HepG2 (cell line): ENCODE measurements around the gene PTCD1. TPM values are rescaled to one million over a fixed set of nuclear protein-coding genes. Genes with fewer than 3 reads are reported as not detected.

ENCODE experiments used
- ATAC-seq: fragments of 200-7000 bp; cut with Tn5 transposase; 3 replicates; pipeline ENCODE4 v1.9.1; 2020; ENCODE audit warnings: mild to moderate bottlenecking, moderate library complexity
- BruUV-seq: library from RNA; stranded (reverse); fragments of 400-500 nt; replicated peaks from 2 replicates; lab custom pipeline; 2021; lab: Mats Ljungman, UMichigan
- CTCF ChIA-PET: fragments of 300-600 bp; formaldehyde crosslinking; extraction: SDS; loops from one replicate; lab custom pipeline; 2021; ENCODE audit warnings: low total read pairs, inconsistent platforms, low intra/inter-chr PET ratio; lab: Yijun Ruan, JAX
- POLR2A ChIA-PET: fragments of 350-600 bp; sonication (Branson Sonifier 250); formaldehyde crosslinking; loops from one replicate; lab custom pipeline; 2020; ENCODE audit warnings: antibody characterized with exemption, inconsistent platforms; lab: Yijun Ruan, JAX
- DNase-seq: peaks from one replicate; pipeline ENCODE4 v3.0.0-alpha.2; 2015; ENCODE audit warnings: low spot score
- FAIRE-seq: peaks from 3 replicates; lab custom pipeline; 2011; peaks lifted over from hg19 to GRCh38; lab: Jason Lieb, UNC
- H2AFZ ChIP-seq: one replicate; pipeline ENCODE4 v1.6.1; 2011; ENCODE audit warnings: low read length, inconsistent platforms
- H3K27ac ChIP-seq: fragments of 300-600 bp; 3 replicates; pipeline ENCODE4 v1.8.0; 2011; ENCODE audit warnings: mixed run types, mild to moderate bottlenecking, mixed read lengths, low read length, inconsistent platforms; ENCODE audit not compliant: insufficient read depth; ENCODE audit errors: extremely low read length
- H3K27me3 ChIP-seq, 2 experiments: fragments of 200-600 bp in 1 of 2; 2 replicates in 1 of 2; 3 replicates in 1 of 2; pipeline versions ENCODE4 v1.6.0 to v1.8.0; 2011; ENCODE audit warnings: low read length in 2 of 2, mild to moderate bottlenecking in 2 of 2, moderate library complexity in 2 of 2, inconsistent platforms in 1 of 2; ENCODE audit not compliant: insufficient read depth in 2 of 2, control insufficient read depth in 1 of 2
- H3K36me3 ChIP-seq, 2 experiments: fragments of 200-600 bp in 1 of 2; replicated peaks in 1 of 2; 2 replicates in 1 of 2; 3 replicates in 1 of 2; pipeline versions ENCODE4 v1.5.1 to v1.8.0; 2011; ENCODE audit warnings: low read length in 2 of 2, inconsistent platforms in 1 of 2; ENCODE audit not compliant: insufficient read depth in 2 of 2, control insufficient read depth in 1 of 2
- H3K4me1 ChIP-seq: 2 replicates; pipeline ENCODE4 v1.5.1; 2012; ENCODE audit warnings: low read length, inconsistent platforms; ENCODE audit not compliant: insufficient read depth
- H3K4me2 ChIP-seq: 2 replicates; pipeline ENCODE4 v1.6.0; 2011; ENCODE audit warnings: low read depth, low read length, inconsistent platforms
- H3K4me3 ChIP-seq, 3 experiments: fragments of 200-600 bp in 1 of 3; sonication (generic), shearing (Covaris generic) in 1 of 3; replicated peaks in 1 of 3; 2 replicates each; pipeline ENCODE4 v1.5.1; 2011 to 2016; ENCODE audit warnings: low read length in 3 of 3, inconsistent platforms in 2 of 3, low read depth in 2 of 3, mild to moderate bottlenecking in 2 of 3, control low read depth in 1 of 3, mixed read lengths in 1 of 3; ENCODE audit not compliant: insufficient read depth in 1 of 3
- H3K79me2 ChIP-seq: one replicate; pipeline ENCODE4 v1.6.1; 2011; ENCODE audit warnings: low read length, inconsistent platforms; ENCODE audit not compliant: insufficient read depth
- H3K9ac ChIP-seq: 2 replicates; pipeline ENCODE4 v1.6.0; 2011; ENCODE audit warnings: mild to moderate bottlenecking, low read depth, low read length, inconsistent platforms; ENCODE audit not compliant: insufficient read depth
- H3K9me3 ChIP-seq: 2 replicates; pipeline ENCODE4 v1.5.1; 2012; ENCODE audit warnings: mild to moderate bottlenecking, low read length
- H4K20me1 ChIP-seq: 2 replicates; pipeline ENCODE4 v1.6.0; 2011; ENCODE audit warnings: inconsistent platforms, mild to moderate bottlenecking, low read length, moderate library complexity; ENCODE audit not compliant: insufficient read depth
- HDAC2 ChIP-seq: sonication (generic); formaldehyde crosslinking; IDR thresholded peaks from 2 replicates; pipeline ENCODE4 v1.4.0; 2020; ENCODE audit warnings: missing genetic modification reagents
- MAF1 ChIP-seq: sonication (generic); formaldehyde crosslinking; IDR thresholded peaks from 2 replicates; pipeline ENCODE4 v1.5.0; 2020; ENCODE audit warnings: missing genetic modification reagents, borderline replicate concordance
- MED8 ChIP-seq: sonication (generic); formaldehyde crosslinking; IDR thresholded peaks from 2 replicates; pipeline ENCODE4 v1.8.1; 2023; ENCODE audit warnings: mild to moderate bottlenecking, missing genetic modification reagents; ENCODE audit not compliant: insufficient replicate concordance
- MXI1 ChIP-seq: IDR thresholded peaks from 3 replicates; pipeline ENCODE4 v1.6.1; 2012; ENCODE audit warnings: low read depth, low read length, inconsistent platforms, borderline replicate concordance
- MYNN ChIP-seq: sonication (generic); formaldehyde crosslinking; IDR thresholded peaks from 2 replicates; pipeline ENCODE4 v1.4.0; 2020; ENCODE audit warnings: mild to moderate bottlenecking, low read depth, missing genetic modification reagents
- NFYC ChIP-seq: IDR thresholded peaks from 2 replicates; pipeline ENCODE4 v1.6.1; 2016; ENCODE audit warnings: missing genetic modification reagents, missing compliant biosample characterization
- PHF20 ChIP-seq: sonication (generic); formaldehyde crosslinking; IDR thresholded peaks from 2 replicates; pipeline ENCODE4 v1.5.0; 2020; ENCODE audit warnings: mild to moderate bottlenecking, missing genetic modification reagents
- POLR2AphosphoS5 ChIP-seq: IDR thresholded peaks from 2 replicates; pipeline ENCODE4 v1.6.1; 2012; ENCODE audit warnings: low read depth, low read length
- PTBP1 ChIP-seq: fragments of 200-400 bp; formaldehyde crosslinking; IDR thresholded peaks from 2 replicates; pipeline ENCODE4 v1.6.1; 2018; ENCODE audit warnings: low read length, low read depth; ENCODE audit not compliant: poor library complexity, severe bottlenecking
- RBM22 ChIP-seq: fragments of 200-400 bp; formaldehyde crosslinking; optimal IDR thresholded peaks from 2 replicates; pipeline ENCODE3; 2017; ENCODE audit warnings: mild to moderate bottlenecking, low read length, moderate library complexity
- SAP130 ChIP-seq: IDR thresholded peaks from 2 replicates; pipeline ENCODE4 v1.6.1; 2016; ENCODE audit warnings: low read depth
- SMARCE1 ChIP-seq: fragments of 450-650 bp; IDR thresholded peaks from 2 replicates; pipeline ENCODE4 v1.6.1; 2017; ENCODE audit warnings: borderline replicate concordance
- SP4 ChIP-seq: sonication (generic); formaldehyde crosslinking; IDR thresholded peaks from 2 replicates; pipeline ENCODE4 v1.8.1; 2023; ENCODE audit warnings: mild to moderate bottlenecking, missing genetic modification reagents
- STAG1 ChIP-seq: sonication (generic); formaldehyde crosslinking; IDR thresholded peaks from 2 replicates; pipeline ENCODE4 v1.4.0; 2020; ENCODE audit warnings: missing genetic modification reagents
- ZBTB38 ChIP-seq: sonication (generic); formaldehyde crosslinking; IDR thresholded peaks from 2 replicates; pipeline ENCODE4 v1.5.1; 2020; ENCODE audit warnings: mild to moderate bottlenecking, missing genetic modification reagents
- ZBTB7B ChIP-seq: sonication (generic); formaldehyde crosslinking; IDR thresholded peaks from 2 replicates; pipeline ENCODE4 v1.4.0; 2020; ENCODE audit warnings: missing genetic modification reagents
- ZFP91 ChIP-seq: sonication (generic); formaldehyde crosslinking; IDR thresholded peaks from 2 replicates; pipeline ENCODE4 v1.9.0; 2022; ENCODE audit warnings: missing genetic modification reagents, mild to moderate bottlenecking, borderline replicate concordance
- ZKSCAN1 ChIP-seq: fragments of 150-350 bp; IDR thresholded peaks from 2 replicates; pipeline ENCODE4 v1.6.1; 2014; ENCODE audit warnings: low read length
- ZMYM3 ChIP-seq: sonication (generic); formaldehyde crosslinking; IDR thresholded peaks from 2 replicates; pipeline ENCODE4 v1.5.1; 2020; ENCODE audit warnings: mild to moderate bottlenecking, missing genetic modification reagents
- ZNF44 ChIP-seq: sonication (generic); formaldehyde crosslinking; IDR thresholded peaks from 2 replicates; pipeline ENCODE4 v1.5.1; 2020; ENCODE audit warnings: mild to moderate bottlenecking, missing genetic modification reagents
- ZNF530 ChIP-seq: sonication (generic); formaldehyde crosslinking; IDR thresholded peaks from 2 replicates; pipeline ENCODE4 v1.5.0; 2020; ENCODE audit warnings: low read depth, mild to moderate bottlenecking, missing genetic modification reagents
- ZNF644 ChIP-seq: IDR thresholded peaks from 2 replicates; pipeline ENCODE4 v1.6.1; 2016; ENCODE audit warnings: low read depth
- WGBS: methylation state at CpG from one replicate; pipeline ENCODE4 v1.1.6; 2017; ENCODE audit warnings: low lambda C conversion rate; 5-methylcytosine and 5-hydroxymethylcytosine counted together
- in situ Hi-C: cut with HindIII; loops from 2 replicates; pipeline ENCODE4 v1.10.0; 2017; ENCODE audit warnings: low pct_unique_long_range_greater_than_20kb; ENCODE audit not compliant: extremely low pct_ligation_motif_present
- intact Hi-C: fragments of 100-400 bp; cut with micrococcal nuclease; formaldehyde crosslinking; loops from one replicate; pipeline ENCODE4 v1.10.0; 2022; ENCODE audit not compliant: unreplicated experiment
- polyA plus RNA-seq, 8 experiments: library from polyadenylated mRNA; depleted of rRNA in 3 of 8; stranded (reverse) in 7 of 8; unstranded in 1 of 8; fragments of >200 nt; fragmentation: Illumina TruSeq in 4 of 8; extraction: Trizol in 4 of 8; gene quantifications; 2 replicates each; pipeline versions ENCODE4 v1.2.1 to v1.2.3, GENCODE V29; 2011 to 2016; ENCODE audit warnings: low read depth in 4 of 8, missing spikeins in 1 of 8, mixed read lengths in 1 of 8; ENCODE audit not compliant: insufficient read depth in 1 of 8
- total RNA-seq, 5 experiments: library from RNA; depleted of rRNA; stranded (reverse); fragments of >200 nt; fragmentation: Illumina TruSeq; extraction: Trizol; gene quantifications; 2 replicates each; pipeline ENCODE4 v1.2.3, GENCODE V29; 2016; ENCODE audit warnings: low read depth in 1 of 5
- TF ChIP-seq, protein P1 (sequence below): sonication (generic); formaldehyde crosslinking; IDR thresholded peaks from 2 replicates; pipeline ENCODE4 v1.4.0; 2020; ENCODE audit warnings: low read depth, mild to moderate bottlenecking, missing genetic modification reagents

PTCD1 gene
- total and polyA plus RNA-seq, 2 of the 13 experiments (the other 11 are each of a cell fraction or from before 2014, with no cell fraction given): 3.0 to 8.4 TPM

DNA sequence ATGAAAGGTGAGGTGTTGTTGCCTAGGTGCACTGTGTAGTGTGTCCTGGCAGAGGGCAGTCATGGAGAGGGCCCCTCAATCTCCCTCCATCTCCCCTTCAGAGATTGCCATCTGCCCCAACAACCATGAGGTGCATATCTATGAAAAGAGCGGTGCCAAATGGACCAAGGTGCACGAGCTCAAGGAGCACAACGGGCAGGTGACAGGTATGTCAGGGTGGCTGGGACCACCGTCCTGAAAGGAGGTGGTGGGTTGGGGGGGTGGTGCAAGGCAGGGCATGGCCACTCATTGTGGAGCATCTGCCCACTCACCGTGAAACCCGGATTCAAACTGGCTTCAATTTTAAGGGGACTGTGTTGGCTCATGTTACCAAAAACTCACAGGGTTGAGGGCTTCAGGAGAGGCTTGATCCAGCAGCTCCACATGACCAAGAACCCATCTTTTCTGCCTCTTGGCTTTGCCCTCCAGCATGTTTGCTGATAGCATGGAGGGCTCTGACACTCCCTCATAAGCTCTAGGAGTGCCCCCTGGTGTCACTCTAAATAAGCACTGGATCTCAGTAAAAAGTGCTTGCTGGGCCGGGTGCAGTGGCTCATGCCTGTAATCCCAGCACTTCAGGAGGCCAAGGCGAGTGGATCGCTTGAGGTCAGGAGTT, 51.9 kb downstream of the PTCD1 start:
- Histone ChIP-seq H3K9ac (no peak overlapping the region), H3K27ac (no peak overlapping the region), H3K79me2 (peaks cover 9% of the 10 kb centered on the region), H3K9me3 (no peaks in the 10 kb centered on the region), H3K27me3 (no peaks in the 10 kb centered on the region), H3K36me3 (peaks cover 14 to 39% of the 10 kb centered on the region in 2 experiments), H3K4me1 (peaks cover 8% of the 10 kb centered on the region), H4K20me1 (0 out of 2 replicates have a peak, but pooled peaks cover 6% of the 10 kb centered on the region), H2AFZ (no peak overlapping the region), H3K4me3 (no peak overlapping the region), H3K4me2 (no peak overlapping the region)
- ChIA-PET CTCF (interaction anchor here (2.2 kb wide), 1 partner anchor 21 kb away, joined by 18 read pairs; no protein-coding TSS in a partner anchor), POLR2A (interaction anchor here (0.7 to 1.7 kb wide), 3 partner anchors 13 to 22 kb away, joined by 3 to 5 read pairs (median 5); partner anchors contain the start of genes BUD31 and PDAP1)
- DNase-seq: peak; percentile 67
- no TSS peak for BruUV-seq
- peak; percentile 75 for ATAC-seq
- in situ Hi-C loops: no loop called here
- intact Hi-C loops: loop anchor here (1.0 kb wide), 1 partner anchor 21 kb away; no protein-coding TSS in a partner anchor
- FAIRE-seq: peak; percentile 12
- 88% methylated on average over 8 of the region's 9 CpGs for WGBS
- TF ChIP-seq STAG1 (CRISPR knock-in tag): peak; percentile 76
- TF ChIP-seq SMARCE1: no peak
- peak; percentile 23; the same call in 1 of the 2 replicates for TF ChIP-seq ZFP91 (CRISPR knock-in tag)
- no peak for TF ChIP-seq MYNN (CRISPR knock-in tag)
- no peak for TF ChIP-seq MAF1 (CRISPR knock-in tag)
- TF ChIP-seq ZNF644 (CRISPR knock-in tag): no peak
- TF ChIP-seq SP4 (CRISPR knock-in tag): no peak
- TF ChIP-seq PTBP1: no peak
- TF ChIP-seq RBM22: peak; percentile 38
- TF ChIP-seq MXI1: 0 out of 3 replicates have a peak, but pooled peaks have one; percentile 3
- TF ChIP-seq SAP130 (CRISPR knock-in tag): peak; percentile 38; the same call in 1 of the 2 replicates
- TF ChIP-seq, protein P1, sequence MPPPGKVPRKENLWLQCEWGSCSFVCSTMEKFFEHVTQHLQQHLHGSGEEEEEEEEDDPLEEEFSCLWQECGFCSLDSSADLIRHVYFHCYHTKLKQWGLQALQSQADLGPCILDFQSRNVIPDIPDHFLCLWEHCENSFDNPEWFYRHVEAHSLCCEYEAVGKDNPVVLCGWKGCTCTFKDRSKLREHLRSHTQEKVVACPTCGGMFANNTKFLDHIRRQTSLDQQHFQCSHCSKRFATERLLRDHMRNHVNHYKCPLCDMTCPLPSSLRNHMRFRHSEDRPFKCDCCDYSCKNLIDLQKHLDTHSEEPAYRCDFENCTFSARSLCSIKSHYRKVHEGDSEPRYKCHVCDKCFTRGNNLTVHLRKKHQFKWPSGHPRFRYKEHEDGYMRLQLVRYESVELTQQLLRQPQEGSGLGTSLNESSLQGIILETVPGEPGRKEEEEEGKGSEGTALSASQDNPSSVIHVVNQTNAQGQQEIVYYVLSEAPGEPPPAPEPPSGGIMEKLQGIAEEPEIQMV (CRISPR knock-in tag): no peak
- TF ChIP-seq ZBTB38 (CRISPR knock-in tag): no peak
- peak; percentile 77; the same call in 1 of the 2 replicates for TF ChIP-seq ZMYM3
- no peak for TF ChIP-seq ZNF44 (CRISPR knock-in tag)
- no peak for TF ChIP-seq POLR2AphosphoS5
- TF ChIP-seq HDAC2 (CRISPR knock-in tag): peak; percentile 17; the same call in 1 of the 2 replicates
- no peak for TF ChIP-seq ZNF530 (CRISPR knock-in tag)
- no peak for TF ChIP-seq ZBTB7B (CRISPR knock-in tag)
- no peak for TF ChIP-seq NFYC (CRISPR knock-in tag)
- TF ChIP-seq PHF20 (CRISPR knock-in tag): no peak
- TF ChIP-seq MED8 (CRISPR knock-in tag): no peak
- 0 out of 2 replicates have a peak, but pooled peaks have one; percentile 9 for TF ChIP-seq ZKSCAN1
